ENCODE results near the gene QTRT2.

- no peak for TF ChIP-seq CTCF (IDR thresholded peaks at IDR 0.05)
- no peak for TF ChIP-seq POLR2A (IDR thresholded peaks at IDR 0.05)
These were observed 71.7 kb downstream of the QTRT2 start for GRCh38 chr3:114128231-114128630.

Measured in thyroid gland (tissue), 4 donors.